Ovary (tissue), 3 donors: ENCODE measurements around the gene VIPR1.

Experiments used
- EP300 ChIP-seq: sonication (generic); formaldehyde crosslinking; IDR thresholded peaks from one replicate; pipeline ENCODE4 v1.6.1; 2017; ENCODE audit warnings: antibody characterized with exemption
- POLR2A ChIP-seq: fragments of 450-650 bp; IDR thresholded peaks from one replicate; pipeline ENCODE4 v1.6.1; 2017; ENCODE audit warnings: antibody characterized with exemption, mild to moderate bottlenecking, moderate library complexity
- TF ChIP-seq, protein P1 (sequence below), 3 donors: fragments of 450-650 bp in 2 of 3; fragments of 200-600 bp in 1 of 3; IDR thresholded peaks; one replicate each; pipeline versions ENCODE4 v1.5.1 to v1.8.0; 2016 to 2022; ENCODE audit warnings: antibody characterized with exemption in 3 of 3, mild to moderate bottlenecking in 1 of 3
- donor health status: DM: no; HTN: no; CAD: no.

DNA sequence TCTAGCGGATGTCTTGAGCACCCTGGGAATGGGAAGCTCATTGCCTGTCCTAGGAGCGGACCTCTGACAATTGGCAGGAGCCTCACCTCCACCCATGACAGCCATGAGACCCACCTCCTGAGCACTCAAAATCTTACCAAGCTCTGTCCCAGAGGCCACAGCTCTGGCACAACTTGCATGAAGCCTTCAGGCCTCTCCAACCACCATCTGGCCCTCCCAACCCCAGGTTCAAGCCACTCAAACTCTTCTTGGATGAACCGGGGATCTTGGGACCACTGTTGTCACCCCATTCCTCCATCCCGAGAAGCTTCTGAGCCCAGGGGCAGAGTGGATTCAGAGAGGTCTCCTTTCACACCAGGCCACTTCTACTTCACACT, 1.5 kb downstream of the VIPR1 start:
- TF ChIP-seq, protein P1, sequence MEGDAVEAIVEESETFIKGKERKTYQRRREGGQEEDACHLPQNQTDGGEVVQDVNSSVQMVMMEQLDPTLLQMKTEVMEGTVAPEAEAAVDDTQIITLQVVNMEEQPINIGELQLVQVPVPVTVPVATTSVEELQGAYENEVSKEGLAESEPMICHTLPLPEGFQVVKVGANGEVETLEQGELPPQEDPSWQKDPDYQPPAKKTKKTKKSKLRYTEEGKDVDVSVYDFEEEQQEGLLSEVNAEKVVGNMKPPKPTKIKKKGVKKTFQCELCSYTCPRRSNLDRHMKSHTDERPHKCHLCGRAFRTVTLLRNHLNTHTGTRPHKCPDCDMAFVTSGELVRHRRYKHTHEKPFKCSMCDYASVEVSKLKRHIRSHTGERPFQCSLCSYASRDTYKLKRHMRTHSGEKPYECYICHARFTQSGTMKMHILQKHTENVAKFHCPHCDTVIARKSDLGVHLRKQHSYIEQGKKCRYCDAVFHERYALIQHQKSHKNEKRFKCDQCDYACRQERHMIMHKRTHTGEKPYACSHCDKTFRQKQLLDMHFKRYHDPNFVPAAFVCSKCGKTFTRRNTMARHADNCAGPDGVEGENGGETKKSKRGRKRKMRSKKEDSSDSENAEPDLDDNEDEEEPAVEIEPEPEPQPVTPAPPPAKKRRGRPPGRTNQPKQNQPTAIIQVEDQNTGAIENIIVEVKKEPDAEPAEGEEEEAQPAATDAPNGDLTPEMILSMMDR (IDR thresholded peaks at IDR 0.05), result no peak
- TF ChIP-seq EP300, result no peak
- TF ChIP-seq POLR2A, result no peak
